MCF 10A (cell line): ENCODE results near the gene LSM4. TPM values are rescaled to one million over a fixed set of nuclear protein-coding genes. Genes with fewer than 3 reads are reported as not detected.

Source experiments
- BruUV-seq: library from RNA; stranded (reverse); fragments of 400-500 nt; replicated peaks from 2 replicates; lab custom pipeline; 2021; lab: Mats Ljungman, UMichigan
- CTCF ChIA-PET: fragments of 300-600 bp; sonication (Branson Sonifier 250); formaldehyde crosslinking; extraction: SDS; loops from one replicate; lab custom pipeline; 2021; ENCODE audit warnings: antibody characterized with exemption, inconsistent platforms; lab: Yijun Ruan, JAX
- POLR2A ChIA-PET: fragments of 300-600, 350-650 bp; sonication (Branson Sonifier 250); formaldehyde crosslinking; extraction: SDS; loops from one replicate; lab custom pipeline; 2020; ENCODE audit warnings: antibody characterized with exemption, inconsistent platforms; lab: Yijun Ruan, JAX
- DNase-seq: peaks from one replicate; pipeline ENCODE4 v3.0.0-alpha.2; 2018; ENCODE audit not compliant: unreplicated experiment
- H3K27ac Mint-ChIP-seq: one replicate; pipeline ENCODE4 v1.8.0; 2022; ENCODE audit warnings: mild to moderate bottlenecking, low read depth, mixed read lengths; ENCODE audit not compliant: unreplicated experiment
- H3K27me3 Mint-ChIP-seq: one replicate; pipeline ENCODE4 v1.8.0; 2022; ENCODE audit warnings: mixed read lengths; ENCODE audit not compliant: insufficient read depth, unreplicated experiment
- H3K36me3 Mint-ChIP-seq: one replicate; pipeline ENCODE4 v1.8.0; 2022; ENCODE audit warnings: mild to moderate bottlenecking, moderate library complexity, mixed read lengths; ENCODE audit not compliant: insufficient read depth, unreplicated experiment
- H3K4me1 Mint-ChIP-seq: one replicate; pipeline ENCODE4 v1.8.0; 2022; ENCODE audit warnings: mixed read lengths; ENCODE audit not compliant: insufficient read depth, unreplicated experiment
- H3K4me3 Mint-ChIP-seq: one replicate; pipeline ENCODE4 v1.8.0; 2022; ENCODE audit warnings: mild to moderate bottlenecking, moderate library complexity, mixed read lengths; ENCODE audit not compliant: unreplicated experiment
- H3K9me3 Mint-ChIP-seq: one replicate; pipeline ENCODE4 v1.8.0; 2022; ENCODE audit warnings: mixed read lengths; ENCODE audit not compliant: unreplicated experiment
- intact Hi-C: fragments of 100-400 bp; cut with micrococcal nuclease; formaldehyde crosslinking; loops from 2 replicates; pipeline ENCODE4 v1.14.1; 2022
- total RNA-seq: library from RNA; stranded (reverse); gene quantifications from 2 replicates; pipeline ENCODE4 v1.2.3, GENCODE V29; 2022
- TF ChIP-seq, protein P1 (sequence below): fragments of 200-600 bp; IDR thresholded peaks from one replicate; pipeline ENCODE4 v1.8.0; 2022; ENCODE audit warnings: antibody characterized with exemption, mild to moderate bottlenecking; ENCODE audit not compliant: unreplicated experiment

Gene LSM4
- total RNA-seq, 1 experiment from 2014 or later = 193 TPM

- TF ChIP-seq, protein P1, sequence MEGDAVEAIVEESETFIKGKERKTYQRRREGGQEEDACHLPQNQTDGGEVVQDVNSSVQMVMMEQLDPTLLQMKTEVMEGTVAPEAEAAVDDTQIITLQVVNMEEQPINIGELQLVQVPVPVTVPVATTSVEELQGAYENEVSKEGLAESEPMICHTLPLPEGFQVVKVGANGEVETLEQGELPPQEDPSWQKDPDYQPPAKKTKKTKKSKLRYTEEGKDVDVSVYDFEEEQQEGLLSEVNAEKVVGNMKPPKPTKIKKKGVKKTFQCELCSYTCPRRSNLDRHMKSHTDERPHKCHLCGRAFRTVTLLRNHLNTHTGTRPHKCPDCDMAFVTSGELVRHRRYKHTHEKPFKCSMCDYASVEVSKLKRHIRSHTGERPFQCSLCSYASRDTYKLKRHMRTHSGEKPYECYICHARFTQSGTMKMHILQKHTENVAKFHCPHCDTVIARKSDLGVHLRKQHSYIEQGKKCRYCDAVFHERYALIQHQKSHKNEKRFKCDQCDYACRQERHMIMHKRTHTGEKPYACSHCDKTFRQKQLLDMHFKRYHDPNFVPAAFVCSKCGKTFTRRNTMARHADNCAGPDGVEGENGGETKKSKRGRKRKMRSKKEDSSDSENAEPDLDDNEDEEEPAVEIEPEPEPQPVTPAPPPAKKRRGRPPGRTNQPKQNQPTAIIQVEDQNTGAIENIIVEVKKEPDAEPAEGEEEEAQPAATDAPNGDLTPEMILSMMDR = no peak
- BruUV-seq = no TSS peak
- DNase-seq = no peak
- ChIA-PET POLR2A (no interaction called here), CTCF (interaction anchor here (0.5 to 4.1 kb wide), 4 partner anchors 9 to 116 kb away, joined by 3 to 24 read pairs (median 6); no protein-coding TSS in a partner anchor)
- Mint-ChIP-seq H3K9me3 (no peaks in the 10 kb centered on the region), H3K27ac (no peak overlapping the region), H3K4me1 (no peaks in the 10 kb centered on the region), H3K36me3 (peaks cover 6% of the 10 kb centered on the region), H3K4me3 (no peak overlapping the region), H3K27me3 (no peaks in the 10 kb centered on the region)
- intact Hi-C loops = no loop called here
Observed at GRCh38 chr19:18262144-18262543, 60.7 kb downstream of the LSM4 start.

GRCh38 chr19:18261474-18261873 is 61.4 kb downstream of the LSM4 start:
- peaks cover 6% of the 10 kb centered on the region for H3K36me3 Mint-ChIP-seq
- intact Hi-C loops = no loop called here
- H3K4me3 Mint-ChIP-seq = no peak overlapping the region
- H3K4me1 Mint-ChIP-seq = no peaks in the 10 kb centered on the region
- no TSS peak for BruUV-seq
- H3K27ac Mint-ChIP-seq = no peak overlapping the region
- no peaks in the 10 kb centered on the region for H3K9me3 Mint-ChIP-seq
- no peaks in the 10 kb centered on the region for H3K27me3 Mint-ChIP-seq
- no peak for DNase-seq
- ChIA-PET POLR2A (no interaction called here), CTCF (interaction anchor here (0.5 to 4.1 kb wide), 5 partner anchors 9 to 115 kb away, joined by 3 to 24 read pairs (median 3); no protein-coding TSS in a partner anchor)
- TF ChIP-seq, protein P1 = no peak

- no peaks in the 10 kb centered on the region for H3K4me1 Mint-ChIP-seq
- ChIA-PET POLR2A (no interaction called here), CTCF (interaction anchor here (4.1 kb wide), 1 partner anchor 7 kb away, joined by 24 read pairs; no protein-coding TSS in a partner anchor)
- no TSS peak for BruUV-seq
- TF ChIP-seq, protein P1 = no peak
- DNase-seq = peak; percentile 43
- no peak overlapping the region for H3K4me3 Mint-ChIP-seq
- no peak overlapping the region for H3K27ac Mint-ChIP-seq
- H3K36me3 Mint-ChIP-seq = no peaks in the 10 kb centered on the region
- H3K27me3 Mint-ChIP-seq = no peaks in the 10 kb centered on the region
- intact Hi-C loops = no loop called here
- H3K9me3 Mint-ChIP-seq = no peaks in the 10 kb centered on the region
Observed at GRCh38 chr19:18259893-18260292, 63.0 kb downstream of the LSM4 start.

GRCh38 chr19:18257503-18258470 is 65.1 kb downstream of the LSM4 start:
- no TSS peak for BruUV-seq
- TF ChIP-seq, protein P1 = no peak
- CTCF ChIA-PET = interaction anchor here (0.5 to 0.6 kb wide), 3 partner anchors 29 to 144 kb away, joined by 3 to 6 read pairs (median 3); no protein-coding TSS in a partner anchor

More at GRCh38 chr19:18257503-18258470, 65.1 kb downstream of the LSM4 start:
- Mint-ChIP-seq H3K36me3 (no peaks in the 10 kb centered on the region), H3K9me3 (no peaks in the 10 kb centered on the region), H3K4me3 (no peak overlapping the region), H3K27ac (no peak overlapping the region), H3K4me1 (no peaks in the 10 kb centered on the region), H3K27me3 (no peaks in the 10 kb centered on the region)
- POLR2A ChIA-PET = interaction anchor here (0.7 to 0.8 kb wide), 2 partner anchors 22 to 137 kb away, joined by 3 to 4 read pairs; no protein-coding TSS in a partner anchor
- intact Hi-C loops = no loop called here
- DNase-seq = no peak
